CD14-positive monocyte (primary cell): ENCODE data around the gene BPHL. TPM values are rescaled to one million over a fixed set of nuclear protein-coding genes. Genes with fewer than 3 reads are reported as not detected.
"Not testable (repeated sequence)": the region's sequence is repeated elsewhere in the genome, so short reads cannot be mapped to it uniquely, and the experiment has no call there.

Source experiments
- DNase-seq, 3 donors: peaks; one replicate each; pipeline ENCODE4 v3.0.0-alpha.2; 2011 to 2022
- H2AFZ ChIP-seq: 2 replicates; pipeline ENCODE4 v1.6.0; 2012; ENCODE audit warnings: mild to moderate bottlenecking, low read depth, low read length, inconsistent platforms; ENCODE audit not compliant: insufficient read depth, poor library complexity, severe bottlenecking
- H3K27ac ChIP-seq, 2 donors: 1 replicate in 1 of 2; 2 replicates in 1 of 2; pipeline ENCODE4 v1.5.1; 2012 to 2013; ENCODE audit warnings: low read length in 2 of 2, control low read depth in 1 of 2, inconsistent platforms in 1 of 2, low read depth in 1 of 2, mild to moderate bottlenecking in 1 of 2
- H3K27me3 ChIP-seq, 2 donors: one replicate each; pipeline versions ENCODE4 v1.6.0 to v1.6.1; 2011 to 2013; ENCODE audit warnings: low read length in 2 of 2; ENCODE audit not compliant: control insufficient read depth in 2 of 2, insufficient read depth in 2 of 2
- H3K36me3 ChIP-seq, 2 donors: replicated peaks in 1 of 2; 1 replicate in 1 of 2; 2 replicates in 1 of 2; pipeline versions ENCODE4 v1.5.1 to v1.6.1; 2012 to 2013; ENCODE audit warnings: low read length in 2 of 2, control low read depth in 1 of 2, inconsistent platforms in 1 of 2, mild to moderate bottlenecking in 1 of 2; ENCODE audit not compliant: insufficient read depth in 2 of 2, control insufficient read depth in 1 of 2
- H3K4me1 ChIP-seq, 2 donors: 1 replicate in 1 of 2; 2 replicates in 1 of 2; pipeline versions ENCODE4 v1.5.1 to v1.6.1; 2012 to 2013; ENCODE audit warnings: low read length in 2 of 2, control low read depth in 1 of 2, inconsistent platforms in 1 of 2, mild to moderate bottlenecking in 1 of 2, moderate library complexity in 1 of 2; ENCODE audit not compliant: insufficient read depth in 2 of 2, control insufficient read depth in 1 of 2
- H3K4me2 ChIP-seq: replicated peaks from 2 replicates; pipeline ENCODE3; 2012; ENCODE audit warnings: low read length, moderate library complexity, mild to moderate bottlenecking; ENCODE audit not compliant: poor library complexity, severe bottlenecking; ENCODE audit errors: extremely low read depth
- H3K4me3 ChIP-seq, 3 experiments: fragments of 200-600 bp in 1 of 3; sonication (generic) in 1 of 3; replicated peaks in 1 of 3; 1 replicate in 2 of 3; 2 replicates in 1 of 3; pipeline ENCODE4 v1.5.1; 2011 to 2013; ENCODE audit warnings: low read length in 3 of 3, mild to moderate bottlenecking in 3 of 3, control low read depth in 2 of 3, low read depth in 2 of 3, inconsistent platforms in 1 of 3, moderate library complexity in 1 of 3
- H3K79me2 ChIP-seq: 2 replicates; pipeline ENCODE4 v1.6.0; 2012; ENCODE audit warnings: mild to moderate bottlenecking, control low read depth, inconsistent platforms, low read length, moderate library complexity; ENCODE audit not compliant: insufficient read depth
- H3K9ac ChIP-seq: 2 replicates; pipeline ENCODE4 v1.6.0; 2017; ENCODE audit warnings: low read length, mild to moderate bottlenecking; ENCODE audit not compliant: insufficient read depth, poor library complexity, severe bottlenecking
- H3K9me3 ChIP-seq, 2 donors: replicated peaks in 1 of 2; 1 replicate in 1 of 2; 2 replicates in 1 of 2; pipeline versions ENCODE4 v1.5.1 to v1.6.1; 2012 to 2013; ENCODE audit warnings: low read length in 2 of 2, control low read depth in 1 of 2; ENCODE audit not compliant: control insufficient read depth in 1 of 2, insufficient read depth in 1 of 2
- H4K20me1 ChIP-seq: 2 replicates; pipeline ENCODE4 v1.6.0; 2012; ENCODE audit warnings: mild to moderate bottlenecking, low read length, control low read depth, moderate library complexity; ENCODE audit not compliant: insufficient read depth
- H3K27ac Mint-ChIP-seq, 7 donors: one replicate each; pipeline ENCODE4 v1.8.0; 2020; ENCODE audit warnings: mild to moderate bottlenecking in 7 of 7, mixed read lengths in 7 of 7, moderate library complexity in 6 of 7, inconsistent platforms in 2 of 7
- H3K27me3 Mint-ChIP-seq, 3 donors: one replicate each; pipeline ENCODE4 v1.8.0; 2021 to 2022; ENCODE audit warnings: low read depth in 3 of 3, mild to moderate bottlenecking in 3 of 3, mixed read lengths in 3 of 3, moderate library complexity in 3 of 3, inconsistent platforms in 1 of 3
- H3K36me3 Mint-ChIP-seq, 2 donors: one replicate each; pipeline ENCODE4 v1.8.0; 2020; ENCODE audit warnings: mixed read lengths in 2 of 2, inconsistent platforms in 1 of 2, mild to moderate bottlenecking in 1 of 2
- H3K4me1 Mint-ChIP-seq: one replicate; pipeline ENCODE4 v1.8.0; 2020; ENCODE audit warnings: mild to moderate bottlenecking, mixed read lengths
- H3K4me3 Mint-ChIP-seq, 2 donors: one replicate each; pipeline ENCODE4 v1.8.0; 2020; ENCODE audit warnings: mild to moderate bottlenecking in 2 of 2, mixed read lengths in 2 of 2, moderate library complexity in 1 of 2
- H3K9me3 Mint-ChIP-seq, 7 donors: one replicate each; pipeline ENCODE4 v1.8.0; 2020 to 2022; ENCODE audit warnings: mixed read lengths in 7 of 7, mild to moderate bottlenecking in 6 of 7, moderate library complexity in 6 of 7, inconsistent platforms in 2 of 7
- CTCF ChIP-seq: fragments of 200-600 bp; IDR thresholded peaks from one replicate; pipeline ENCODE4 v1.8.0; 2022; ENCODE audit warnings: antibody characterized with exemption, mild to moderate bottlenecking
- WGBS: methylation state at CpG from one replicate; pipeline ENCODE4 v1.1.5; 2013; ENCODE audit warnings: missing lambda C conversion rate; ENCODE audit not compliant: insufficient coverage; 5-methylcytosine and 5-hydroxymethylcytosine counted together
- intact Hi-C, 2 donors: fragments of 100-400 bp; cut with micrococcal nuclease; formaldehyde crosslinking; loops; one replicate each; pipeline versions ENCODE4 v1.15.0 to v1.15.1; 2023
- polyA plus RNA-seq, 3 donors: library from polyadenylated mRNA; depleted of rRNA in 1 of 3; unstranded in 2 of 3; stranded (reverse) in 1 of 3; fragments of 300-500 nt in 2 of 3; fragments of >200 nt in 1 of 3; fragmentation: Illumina TruSeq in 2 of 3; gene quantifications; 1 replicate in 2 of 3; 2 replicates in 1 of 3; pipeline ENCODE4 v1.2.3, GENCODE V29; 2012 to 2021

The BPHL gene
- polyA plus RNA-seq, 3 donors: 4.6 to 7.8 (median 5.9) TPM

DNA sequence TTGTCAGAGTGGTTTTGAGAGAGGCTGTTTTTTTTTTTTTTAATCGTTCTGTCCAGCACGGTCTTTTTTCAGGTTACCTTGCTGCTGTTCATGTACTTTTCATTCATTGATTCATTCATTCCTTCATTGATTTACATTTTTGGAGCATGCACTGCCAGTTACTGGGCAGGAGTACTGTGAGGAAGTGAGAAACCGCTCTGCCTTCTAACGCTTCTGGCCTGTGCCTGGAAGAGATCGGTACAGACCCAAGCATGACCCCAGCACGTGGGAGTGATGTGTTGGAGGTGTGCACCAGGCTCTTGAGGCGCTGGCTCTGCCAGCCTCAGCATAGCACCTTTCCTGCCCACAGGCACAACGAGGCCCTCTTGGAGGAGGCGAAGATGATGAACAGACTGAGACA is 41.1 kb upstream of the BPHL start:
- H3K9ac ChIP-seq: no peak overlapping the region
- H3K4me2 ChIP-seq: no peak overlapping the region
- DNase-seq: no peak
- peaks cover 56 to 76% of the 10 kb centered on the region in 2 donors for H3K36me3 Mint-ChIP-seq
- H3K9me3 ChIP-seq: no peaks in the 10 kb centered on the region
- TF ChIP-seq CTCF: no peak
- H4K20me1 ChIP-seq: peaks cover 94% of the 10 kb centered on the region
- peaks cover 57% of the 10 kb centered on the region for H3K79me2 ChIP-seq
- H3K4me1 ChIP-seq: peaks cover 12 to 18% of the 10 kb centered on the region in 2 donors
- peak overlapping the region in 1 of 7 donors; percentile 56 for H3K27ac Mint-ChIP-seq
- H3K4me3 Mint-ChIP-seq: no peak overlapping the region
- H2AFZ ChIP-seq: no peak overlapping the region
- no peak overlapping the region for H3K4me3 ChIP-seq
- H3K27ac ChIP-seq: no peak overlapping the region
- no peaks in the 10 kb centered on the region for H3K27me3 Mint-ChIP-seq
- no peaks in the 10 kb centered on the region for H3K27me3 ChIP-seq
- WGBS: 98% methylated on average over 5 of the region's 9 CpGs
- H3K36me3 ChIP-seq: peaks cover 56 to 75% of the 10 kb centered on the region in 2 donors
- peaks cover 0 to 1% (median 0%) of the 10 kb centered on the region in 7 donors for H3K9me3 Mint-ChIP-seq
- intact Hi-C loops: no loop called here
- H3K4me1 Mint-ChIP-seq: peaks cover 19% of the 10 kb centered on the region

GRCh38 chr6:3078952-3079351 is 39.6 kb upstream of the BPHL start:
- peaks cover 20% of the 10 kb centered on the region for H3K4me1 Mint-ChIP-seq
- H3K4me3 ChIP-seq, H3K9ac ChIP-seq, intact Hi-C loops, H3K27ac ChIP-seq, H2AFZ ChIP-seq, H3K9me3 Mint-ChIP-seq, H3K27me3 ChIP-seq, H3K27me3 Mint-ChIP-seq, H3K9me3 ChIP-seq, H3K4me3 Mint-ChIP-seq, DNase-seq, H3K4me2 ChIP-seq: not testable (repeated sequence)
- peak overlapping the region in 2 of 7 donors; percentile 12 to 51 for H3K27ac Mint-ChIP-seq
- peaks cover 42% of the 10 kb centered on the region for H3K79me2 ChIP-seq
- peaks cover 66 to 79% of the 10 kb centered on the region in 2 donors for H3K36me3 Mint-ChIP-seq
- H4K20me1 ChIP-seq: peaks cover 88% of the 10 kb centered on the region
- WGBS: 100% methylated on average over 4 of the region's 8 CpGs
- peaks cover 66 to 77% of the 10 kb centered on the region in 2 donors for H3K36me3 ChIP-seq
- peaks cover 12 to 19% of the 10 kb centered on the region in 2 donors for H3K4me1 ChIP-seq
